22Rv1 (cell line): ENCODE measurements around the gene ZNF681.

ENCODE experiments used
- H3K27ac ChIP-seq: fragments of 450-650 bp; 2 replicates; pipeline ENCODE4 v1.5.1; 2017
- ZFX ChIP-seq: fragments of 450-650 bp; IDR thresholded peaks from 2 replicates; pipeline ENCODE4 v1.6.1; 2017; ENCODE audit warnings: antibody characterized with exemption, borderline replicate concordance
- TF ChIP-seq, protein P1 (sequence below): fragments of 450-650 bp; IDR thresholded peaks from 2 replicates; pipeline ENCODE4 v1.5.1; 2017; ENCODE audit warnings: mild to moderate bottlenecking

Gene ZNF681

DNA sequence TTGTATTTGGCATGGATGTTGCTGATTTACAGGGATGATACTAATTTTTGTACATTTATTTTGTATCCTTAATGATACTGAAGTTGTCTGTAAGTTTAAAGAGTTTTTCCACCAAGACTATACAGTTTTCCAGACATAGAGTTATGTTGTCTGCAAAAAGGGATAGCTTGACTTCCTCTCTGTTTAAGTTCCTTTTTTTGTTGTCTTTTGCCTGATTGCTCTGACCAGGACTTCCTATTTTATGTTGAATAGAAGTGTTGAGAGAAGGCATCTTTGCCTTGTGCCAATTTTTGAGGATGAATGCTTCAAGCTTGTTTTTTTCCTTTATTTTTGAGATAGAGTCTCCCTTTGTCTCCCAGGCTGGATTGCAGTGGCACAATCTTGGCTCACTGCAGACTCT lies 36.8 kb upstream of the ZNF681 start:
- no peak for TF ChIP-seq ZFX
- TF ChIP-seq, protein P1, sequence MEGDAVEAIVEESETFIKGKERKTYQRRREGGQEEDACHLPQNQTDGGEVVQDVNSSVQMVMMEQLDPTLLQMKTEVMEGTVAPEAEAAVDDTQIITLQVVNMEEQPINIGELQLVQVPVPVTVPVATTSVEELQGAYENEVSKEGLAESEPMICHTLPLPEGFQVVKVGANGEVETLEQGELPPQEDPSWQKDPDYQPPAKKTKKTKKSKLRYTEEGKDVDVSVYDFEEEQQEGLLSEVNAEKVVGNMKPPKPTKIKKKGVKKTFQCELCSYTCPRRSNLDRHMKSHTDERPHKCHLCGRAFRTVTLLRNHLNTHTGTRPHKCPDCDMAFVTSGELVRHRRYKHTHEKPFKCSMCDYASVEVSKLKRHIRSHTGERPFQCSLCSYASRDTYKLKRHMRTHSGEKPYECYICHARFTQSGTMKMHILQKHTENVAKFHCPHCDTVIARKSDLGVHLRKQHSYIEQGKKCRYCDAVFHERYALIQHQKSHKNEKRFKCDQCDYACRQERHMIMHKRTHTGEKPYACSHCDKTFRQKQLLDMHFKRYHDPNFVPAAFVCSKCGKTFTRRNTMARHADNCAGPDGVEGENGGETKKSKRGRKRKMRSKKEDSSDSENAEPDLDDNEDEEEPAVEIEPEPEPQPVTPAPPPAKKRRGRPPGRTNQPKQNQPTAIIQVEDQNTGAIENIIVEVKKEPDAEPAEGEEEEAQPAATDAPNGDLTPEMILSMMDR, result no peak

DNA sequence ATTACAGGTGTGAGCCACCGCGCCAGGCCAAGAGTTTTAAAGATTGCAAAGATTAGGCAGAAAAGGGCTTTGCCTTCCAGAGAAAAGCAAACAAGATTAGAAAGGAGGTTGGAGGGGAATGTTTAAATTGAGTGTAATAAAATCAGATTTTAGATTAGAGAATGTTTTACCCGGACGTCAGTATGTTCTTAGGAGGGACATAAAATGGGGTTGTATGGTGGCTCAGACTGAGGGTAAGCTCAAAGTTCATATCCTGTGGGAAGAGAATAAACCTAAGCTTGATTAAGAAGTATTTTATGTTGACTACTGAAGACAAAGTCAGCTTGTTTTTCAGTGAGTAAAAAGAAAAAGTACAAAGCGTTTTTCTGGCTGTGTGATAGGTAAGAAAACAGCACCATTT lies 34.1 kb upstream of the ZNF681 start:
- TF ChIP-seq ZFX, result no peak
- TF ChIP-seq, protein P1, result no peak
- H3K27ac ChIP-seq, result no peak overlapping the region

More for the DNA sequence above, 36.8 kb upstream of the ZNF681 start:
- H3K27ac ChIP-seq, result no peak overlapping the region

DNA sequence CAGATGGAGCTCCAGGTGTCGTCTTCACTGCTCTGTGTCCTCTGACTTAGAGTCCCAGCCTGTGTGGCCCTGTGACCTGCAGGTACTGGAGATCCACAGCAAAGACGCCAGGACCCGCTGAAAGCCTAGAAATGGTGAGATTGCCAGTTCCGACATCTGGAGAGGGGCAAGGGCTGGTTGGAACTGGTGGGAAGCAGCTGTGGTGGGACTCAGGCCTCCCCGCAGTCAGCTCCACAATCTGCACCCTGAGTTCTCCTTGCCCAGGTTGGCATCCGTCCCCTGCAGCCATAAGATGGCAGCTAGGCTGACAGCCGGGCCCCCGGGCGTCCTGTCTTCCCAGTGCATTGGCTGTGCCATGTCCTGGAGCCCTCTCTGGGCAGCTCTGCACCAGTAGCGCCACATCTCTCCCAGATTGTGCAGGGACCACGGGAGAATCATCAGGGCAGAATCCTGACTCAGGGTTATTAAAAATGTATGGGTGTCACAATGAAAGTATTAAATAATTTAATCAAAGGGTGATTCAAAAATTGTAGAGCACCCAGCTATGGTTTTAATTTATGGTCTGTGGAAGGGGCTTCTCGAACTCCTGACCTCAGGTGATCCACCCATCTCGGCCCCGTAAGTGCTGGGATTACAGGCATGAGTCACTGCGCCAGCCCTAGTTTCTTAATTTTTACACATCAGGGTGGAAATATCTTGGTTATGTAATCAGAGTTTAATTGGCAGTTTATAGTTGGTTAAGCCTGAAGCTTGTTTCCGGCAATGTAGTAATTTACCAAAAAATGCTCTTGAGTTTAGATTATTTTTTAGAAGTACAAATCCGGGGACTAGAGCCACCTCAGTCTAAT lies 32.2 kb upstream of the ZNF681 start:
- no peak overlapping the region for H3K27ac ChIP-seq

DNA sequence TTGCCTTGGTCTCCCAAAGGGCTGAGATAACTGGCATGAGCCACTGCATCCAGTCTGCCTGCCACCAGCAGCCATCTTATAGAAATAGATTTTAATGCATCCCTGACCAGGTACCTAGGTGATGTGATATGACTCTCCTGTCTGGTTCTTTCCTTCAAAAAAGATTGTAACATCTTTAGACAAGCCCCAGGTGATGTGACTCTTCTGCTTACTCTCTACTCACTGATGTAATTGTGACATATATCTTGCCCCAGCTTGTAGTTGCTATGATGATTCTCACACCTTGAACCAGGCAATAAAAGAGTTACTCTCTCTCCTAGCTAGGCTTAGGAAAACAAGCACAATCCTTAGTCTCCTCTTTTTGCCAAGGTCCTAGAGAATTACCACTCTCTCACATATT lies 30.6 kb upstream of the ZNF681 start:
- H3K27ac ChIP-seq, result no peak overlapping the region

More for the DNA sequence above, 32.2 kb upstream of the ZNF681 start:
- TF ChIP-seq, protein P1, result no peak
- TF ChIP-seq ZFX, result no peak

DNA sequence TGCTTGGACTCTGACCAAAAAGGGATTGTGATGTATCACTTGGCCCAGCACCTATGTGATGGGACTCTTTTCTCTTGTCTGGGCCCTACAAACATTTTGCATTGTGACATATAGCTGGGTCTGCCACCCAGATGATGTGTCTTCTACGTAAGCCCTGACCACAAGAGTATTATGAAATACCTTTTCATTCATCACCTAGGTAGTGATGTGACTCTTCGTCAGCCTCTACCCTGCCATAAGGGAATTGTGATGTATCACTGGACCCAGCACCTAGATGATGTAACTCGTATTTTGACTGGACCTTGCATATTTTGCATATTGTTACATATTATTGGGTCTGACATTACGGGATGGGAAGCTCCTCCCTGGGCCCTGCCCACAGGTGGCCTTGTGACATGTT lies 29.7 kb upstream of the ZNF681 start:
- no peak for TF ChIP-seq ZFX
- H3K27ac ChIP-seq, result no peak overlapping the region

More for the DNA sequence above, 30.6 kb upstream of the ZNF681 start:
- no peak for TF ChIP-seq ZFX
- TF ChIP-seq, protein P1, result no peak

DNA sequence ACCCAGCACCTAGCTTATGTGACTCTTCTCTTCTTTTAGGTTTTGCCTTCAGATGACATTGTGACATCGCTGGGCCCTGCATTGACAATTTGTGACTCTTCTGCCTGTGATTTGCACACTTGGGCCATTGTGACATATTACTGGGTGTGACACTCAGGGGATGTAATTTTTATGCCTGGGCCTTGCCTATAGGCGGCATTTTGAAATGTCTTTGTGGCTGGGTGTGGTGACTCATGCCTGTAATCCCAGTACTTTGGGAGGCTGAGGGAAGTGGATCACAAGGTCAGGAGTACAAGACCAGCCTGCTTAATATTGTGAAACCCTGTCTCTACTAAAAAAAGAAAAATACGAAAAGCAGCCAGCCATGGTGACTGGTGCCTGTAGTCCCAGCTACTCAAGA lies 28.4 kb upstream of the ZNF681 start:
- no peak overlapping the region for H3K27ac ChIP-seq
- no peak for TF ChIP-seq ZFX
- TF ChIP-seq, protein P1, result no peak

DNA sequence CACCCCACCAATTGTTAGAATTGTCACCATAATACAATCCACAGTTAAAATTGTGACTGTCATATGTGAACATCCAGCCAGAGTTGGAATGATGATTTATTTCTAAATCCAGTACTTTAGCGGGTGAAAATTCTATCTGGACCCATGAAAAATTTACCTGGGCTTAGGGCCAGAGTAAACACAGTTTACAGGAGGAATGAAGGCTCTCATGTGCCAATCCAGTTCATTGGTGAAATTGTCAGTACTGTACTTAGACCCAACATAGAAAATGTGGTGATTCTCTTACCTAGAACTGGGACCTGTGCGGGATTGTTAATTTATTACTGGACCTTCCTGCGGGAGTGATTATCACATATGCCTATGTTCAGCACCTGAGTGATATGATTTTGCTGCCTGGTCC lies 27.3 kb upstream of the ZNF681 start:
- no peak overlapping the region for H3K27ac ChIP-seq
- TF ChIP-seq ZFX, result no peak
- TF ChIP-seq, protein P1, result no peak
